A549 (cell line): ENCODE results near the gene KCTD5. TPM values are rescaled to one million over a fixed set of nuclear protein-coding genes. Genes with fewer than 3 reads are reported as not detected.

ENCODE experiments used
- ATAC-seq, 2 experiments: fragments of 200-7000 bp in 1 of 2; fragments of >200 bp in 1 of 2; cut with Nextera tagmentation in 1 of 2; cut with Tn5 transposase in 1 of 2; 3 replicates each; pipeline versions ENCODE4 v1.8.0 to v1.9.1; 2018 to 2020; ENCODE audit warnings: mild to moderate bottlenecking in 1 of 2, moderate library complexity in 1 of 2
- CTCF ChIA-PET: fragments of 300-600 bp; sonication (Branson Sonifier 250); formaldehyde crosslinking; extraction: SDS; loops from one replicate; lab custom pipeline; 2021; ENCODE audit warnings: antibody characterized with exemption, inconsistent platforms; lab: Yijun Ruan, JAX
- POLR2A ChIA-PET: fragments of 350-600 bp; formaldehyde crosslinking; extraction: SDS; loops from one replicate; lab custom pipeline; 2021; ENCODE audit warnings: antibody characterized with exemption, inconsistent platforms; lab: Yijun Ruan, JAX
- DNase-seq, 2 experiments: peaks; one replicate each; pipeline versions ENCODE4 v3.0.0 to v3.0.0-alpha.2; 2011 to 2016; ENCODE audit warnings: low read depth in 1 of 2, low spot score in 1 of 2
- FAIRE-seq: peaks from 2 replicates; lab custom pipeline; 2011; peaks lifted over from hg19 to GRCh38; lab: Jason Lieb, UNC
- H3K27ac ChIP-seq, 2 experiments: fragments of >200 bp; sonication (Bioruptor Twin); formaldehyde crosslinking; 3 replicates each; pipeline ENCODE4 v1.5.1; 2016 to 2017
- H3K4me1 ChIP-seq: fragments of >200 bp; sonication (Bioruptor Twin); formaldehyde crosslinking; 3 replicates; pipeline ENCODE4 v1.6.1; 2016
- H3K4me2 ChIP-seq: fragments of >200 bp; sonication (Bioruptor Twin); formaldehyde crosslinking; 3 replicates; pipeline ENCODE4 v1.6.1; 2016
- H3K4me3 ChIP-seq: fragments of >200 bp; sonication (Bioruptor Twin); formaldehyde crosslinking; 3 replicates; pipeline ENCODE4 v1.5.1; 2016
- H3K9me3 ChIP-seq: fragments of >200 bp; sonication (Bioruptor Twin); formaldehyde crosslinking; 3 replicates; pipeline ENCODE4 v1.6.1; 2016
- CHD2 ChIP-seq: fragments of 150-350 bp; IDR thresholded peaks from 2 replicates; pipeline ENCODE4 v1.6.1; 2014; ENCODE audit warnings: low read length; ENCODE audit not compliant: partially characterized antibody
- CTCF ChIP-seq: fragments of >200 bp; sonication (Bioruptor Twin); formaldehyde crosslinking; IDR thresholded peaks from 3 replicates; pipeline ENCODE4 v1.5.1; 2016
- EHMT2 ChIP-seq: fragments of 200-600 bp; sonication (generic); IDR thresholded peaks from 2 replicates; pipeline ENCODE4 v1.6.1; 2016; ENCODE audit warnings: antibody characterized with exemption, low read depth, mild to moderate bottlenecking, moderate library complexity
- HOXB5 ChIP-seq: fragments of 250-450 bp; sonication (Bioruptor Pico); IDR thresholded peaks from 2 replicates; pipeline ENCODE4 v1.5.0; 2020; ENCODE audit warnings: mild to moderate bottlenecking, moderate library complexity
- JUN ChIP-seq, 2 experiments: fragments of >200 bp; sonication (Bioruptor Twin); formaldehyde crosslinking; IDR thresholded peaks; 2 replicates in 1 of 2; 3 replicates in 1 of 2; pipeline ENCODE4 v1.6.1; 2016 to 2017
- JUNB ChIP-seq: fragments of >200 bp; sonication (Bioruptor Twin); formaldehyde crosslinking; IDR thresholded peaks from 2 replicates; pipeline ENCODE4 v1.6.1; 2016
- KDM1A ChIP-seq: fragments of 200-600 bp; sonication (generic); IDR thresholded peaks from 2 replicates; pipeline ENCODE4 v1.6.1; 2016; ENCODE audit warnings: low read depth, mild to moderate bottlenecking
- MYC ChIP-seq: IDR thresholded peaks from 2 replicates; pipeline ENCODE4 v1.6.1; 2012; ENCODE audit warnings: mild to moderate bottlenecking, inconsistent platforms, low read length, improper control_type of control experiment, borderline replicate concordance
- NPAS2 ChIP-seq: fragments of 250-450 bp; sonication (Bioruptor Pico); IDR thresholded peaks from 2 replicates; pipeline ENCODE4 v1.8.0; 2022; ENCODE audit warnings: mild to moderate bottlenecking, moderate library complexity, borderline replicate concordance
- PHF8 ChIP-seq: fragments of 200-600 bp; sonication (generic); IDR thresholded peaks from 2 replicates; pipeline ENCODE4 v1.6.1; 2016; ENCODE audit warnings: low read depth, mild to moderate bottlenecking, antibody characterized with exemption, moderate library complexity, borderline replicate concordance
- POLR2AphosphoS2 ChIP-seq: conservative IDR thresholded peaks from 2 replicates; pipeline ENCODE4 v1.6.1; 2012; ENCODE audit warnings: low read length, improper control_type of control experiment, inconsistent platforms
- RAD21 ChIP-seq, 2 experiments: fragments of >200 bp in 1 of 2; sonication (Bioruptor Twin) in 1 of 2; formaldehyde crosslinking in 1 of 2; IDR thresholded peaks in 1 of 2; conservative IDR thresholded peaks in 1 of 2; 2 replicates in 1 of 2; 3 replicates in 1 of 2; pipeline ENCODE4 v1.6.1; 2012 to 2018; ENCODE audit warnings: inconsistent platforms in 1 of 2
- RCOR1 ChIP-seq: fragments of 150-350 bp; IDR thresholded peaks from 2 replicates; pipeline ENCODE4 v1.6.1; 2014; ENCODE audit warnings: antibody characterized with exemption, low read length, low read depth
- REST ChIP-seq: fragments of 200-600 bp; sonication (generic); IDR thresholded peaks from 2 replicates; pipeline ENCODE4 v1.6.1; 2016; ENCODE audit warnings: antibody characterized with exemption, mild to moderate bottlenecking, moderate library complexity
- SREBF2 ChIP-seq: fragments of 450-650 bp; IDR thresholded peaks from 2 replicates; pipeline ENCODE4 v1.6.1; 2014; ENCODE audit warnings: mild to moderate bottlenecking, moderate library complexity
- TFCP2L1 ChIP-seq: fragments of 250-450 bp; sonication (Bioruptor Pico); IDR thresholded peaks from 2 replicates; pipeline ENCODE4 v1.5.0; 2021; ENCODE audit warnings: mild to moderate bottlenecking
- ZFP36 ChIP-seq: fragments of 450-650 bp; IDR thresholded peaks from 2 replicates; pipeline ENCODE4 v1.6.1; 2014; ENCODE audit warnings: borderline replicate concordance; ENCODE audit not compliant: partially characterized antibody
- WGBS: methylation state at CpG from one replicate; pipeline ENCODE4 v1.1.6; 2017; ENCODE audit errors: missing lambda C conversion rate; 5-methylcytosine and 5-hydroxymethylcytosine counted together
- polyA plus RNA-seq, 4 experiments: library from polyadenylated mRNA; depleted of rRNA in 3 of 4; stranded (reverse); fragments of >200 nt; fragmentation: RNase III in 1 of 4; extraction: RNeasy Plus Mini Kit Qiagen cat#74134 plus additional on column Dnase treatment in 1 of 4; gene quantifications; 2 replicates in 3 of 4; 3 replicates in 1 of 4; pipeline ENCODE4 v1.2.3, GENCODE V29; 2011 to 2017
- TF ChIP-seq, protein P1 (sequence below): IDR thresholded peaks from 2 replicates; pipeline ENCODE4 v1.6.1; 2012; ENCODE audit warnings: low read depth, borderline replicate concordance

The KCTD5 gene
- polyA plus RNA-seq, 2 of the 4 experiments (the other 2 are of a cell fraction): 22.8 to 26.1 TPM

GRCh38 chr16:2690852-2691251 is 8.5 kb downstream of the KCTD5 start:
- no peak overlapping the region for H3K27ac ChIP-seq
- POLR2A ChIA-PET: interaction anchor here (2.3 kb wide), 1 partner anchor 9 kb away, joined by 13 read pairs; the partner anchor contains the start of gene KCTD5
- no peak for ATAC-seq
- TF ChIP-seq JUNB: no peak
- TF ChIP-seq CHD2: no peak
- no peak for TF ChIP-seq PHF8
- TF ChIP-seq RCOR1: no peak
- no peak for TF ChIP-seq MYC
- TF ChIP-seq SREBF2: no peak
- no peak for TF ChIP-seq REST
- TF ChIP-seq EHMT2: no peak
- TF ChIP-seq CTCF: no peak
- no peak for TF ChIP-seq ZFP36
- TF ChIP-seq TFCP2L1 (CRISPR knock-in tag): no peak
- no peak for TF ChIP-seq HOXB5 (CRISPR knock-in tag)
- TF ChIP-seq, all 56 proteins: peak for 0
- Histone ChIP-seq H3K4me3 (no peak overlapping the region), H3K9me3 (no peaks in the 10 kb centered on the region), H3K4me1 (no peaks in the 10 kb centered on the region), H3K4me2 (no peak overlapping the region)
- WGBS: 89% methylated on average over 9 of the region's 11 CpGs
- CTCF ChIA-PET: interaction anchor here (1.0 to 1.2 kb wide), 2 partner anchors 13 to 229 kb away, joined by 3 read pairs; no protein-coding TSS in a partner anchor
- FAIRE-seq: no peak
- DNase-seq: no peak

- Histone ChIP-seq H3K9me3 (no peaks in the 10 kb centered on the region), H3K27ac (no peak overlapping the region), H3K4me1 (no peaks in the 10 kb centered on the region), H3K4me2 (no peak overlapping the region), H3K4me3 (no peak overlapping the region)
- TF ChIP-seq NPAS2 (CRISPR knock-in tag): no peak
- no peak for TF ChIP-seq RAD21 (conservative IDR thresholded peaks at IDR 0.05 in 1 of 2, IDR thresholded peaks at IDR 0.05 in 1 of 2)
- TF ChIP-seq JUN (IDR thresholded peaks at IDR 0.05): no peak
- TF ChIP-seq, protein P1, sequence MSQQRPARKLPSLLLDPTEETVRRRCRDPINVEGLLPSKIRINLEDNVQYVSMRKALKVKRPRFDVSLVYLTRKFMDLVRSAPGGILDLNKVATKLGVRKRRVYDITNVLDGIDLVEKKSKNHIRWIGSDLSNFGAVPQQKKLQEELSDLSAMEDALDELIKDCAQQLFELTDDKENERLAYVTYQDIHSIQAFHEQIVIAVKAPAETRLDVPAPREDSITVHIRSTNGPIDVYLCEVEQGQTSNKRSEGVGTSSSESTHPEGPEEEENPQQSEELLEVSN: no peak
- no peak for TF ChIP-seq JUNB
- TF ChIP-seq KDM1A: no peak
- TF ChIP-seq POLR2AphosphoS2: no peak
- FAIRE-seq (no peak), ATAC-seq (no peak), DNase-seq (no peak)
- POLR2A ChIA-PET: interaction anchor here (2.3 kb wide), 1 partner anchor 9 kb away, joined by 13 read pairs; the partner anchor contains the start of gene KCTD5
- CTCF ChIA-PET: no interaction called here
- WGBS: 91% methylated on average over 25 of the region's 29 CpGs
These were observed 9.3 kb downstream of the KCTD5 start for GRCh38 chr16:2691491-2692248.
